ENCODE results near the gene TMEM60.
"Not testable (repeated sequence)": the region's sequence is repeated elsewhere in the genome, so short reads cannot be mapped to it uniquely, and the experiment has no call there.

The TMEM60 gene

DNA sequence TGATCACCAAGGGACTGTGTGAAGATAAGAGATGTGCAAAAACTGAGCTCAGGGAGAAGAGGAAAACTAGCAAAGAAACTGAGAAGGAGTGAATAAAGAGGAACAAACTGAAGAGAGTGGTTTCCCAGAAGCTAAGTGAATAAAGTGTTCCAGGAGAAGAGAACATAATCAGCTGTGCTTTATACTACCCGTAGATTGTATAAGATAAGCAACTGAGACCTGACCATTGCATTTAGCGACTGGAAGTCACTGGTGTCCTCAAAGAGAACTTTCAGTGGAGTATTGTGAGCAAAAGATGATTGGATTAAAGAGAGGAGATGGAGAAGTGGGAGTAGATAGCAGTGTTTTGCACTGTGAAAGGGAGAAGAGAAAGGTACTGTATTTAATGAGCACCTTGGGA is 14.9 kb upstream of the TMEM60 start:
- intact Hi-C loops (cut with DNase I), result no loop called here
- DNase-seq, result no peak

DNA sequence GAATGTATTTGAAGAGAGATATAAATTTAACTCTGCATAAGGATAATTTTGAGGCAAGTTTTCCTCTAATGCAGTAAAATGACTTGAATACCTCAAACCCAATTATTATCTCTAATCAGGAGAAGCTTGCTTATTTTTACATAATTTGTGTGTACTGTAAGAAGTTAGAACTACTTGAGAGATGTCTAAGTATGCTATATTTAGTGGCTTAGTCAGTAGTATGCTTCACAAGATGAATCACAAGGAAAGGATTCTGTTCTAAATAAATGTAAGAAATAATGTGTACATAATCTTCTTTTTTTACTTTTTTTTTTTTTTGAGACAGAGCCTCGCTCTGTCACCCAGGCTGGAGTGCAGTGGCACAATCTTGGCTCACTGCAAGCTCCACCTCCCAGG is 14.1 kb upstream of the TMEM60 start:
- intact Hi-C loops (cut with DNase I), result no loop called here
- DNase-seq, result no peak

DNA sequence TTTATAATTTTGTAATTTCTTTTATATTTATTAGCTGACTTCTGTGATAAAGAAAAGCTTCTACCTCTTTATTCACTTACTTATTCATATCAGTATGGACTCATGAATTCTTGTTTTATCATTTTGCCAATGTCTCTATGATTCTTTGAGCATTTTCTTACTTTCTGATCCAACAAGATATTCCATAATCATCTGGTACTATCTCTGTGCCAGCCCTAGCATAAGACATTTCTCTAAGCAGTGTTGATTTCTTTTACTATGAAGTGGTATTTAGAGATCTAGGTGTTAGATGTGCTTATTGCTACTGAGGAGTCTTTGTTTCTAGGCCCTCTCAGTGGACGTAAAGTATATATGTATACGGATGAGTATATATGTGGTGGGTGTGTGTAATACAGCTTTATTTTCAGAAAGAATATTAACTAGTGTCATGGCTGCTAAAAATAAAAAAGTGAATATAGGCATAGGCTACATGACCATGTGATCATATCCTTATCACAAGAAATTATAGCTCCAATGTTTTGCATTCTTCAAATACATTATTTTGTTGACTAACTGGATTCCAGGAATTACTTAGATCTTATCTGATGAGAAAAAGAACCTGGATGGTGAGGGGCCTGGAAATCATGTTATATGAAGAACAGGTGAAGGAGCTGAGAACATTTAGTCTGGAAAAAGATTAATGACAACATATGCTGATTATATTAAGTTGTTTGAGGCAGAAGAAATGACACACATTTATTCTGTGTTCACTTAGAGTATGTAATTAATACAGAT is 13.5 kb upstream of the TMEM60 start:
- intact Hi-C loops (cut with DNase I), result no loop called here
- DNase-seq, result no peak

DNA sequence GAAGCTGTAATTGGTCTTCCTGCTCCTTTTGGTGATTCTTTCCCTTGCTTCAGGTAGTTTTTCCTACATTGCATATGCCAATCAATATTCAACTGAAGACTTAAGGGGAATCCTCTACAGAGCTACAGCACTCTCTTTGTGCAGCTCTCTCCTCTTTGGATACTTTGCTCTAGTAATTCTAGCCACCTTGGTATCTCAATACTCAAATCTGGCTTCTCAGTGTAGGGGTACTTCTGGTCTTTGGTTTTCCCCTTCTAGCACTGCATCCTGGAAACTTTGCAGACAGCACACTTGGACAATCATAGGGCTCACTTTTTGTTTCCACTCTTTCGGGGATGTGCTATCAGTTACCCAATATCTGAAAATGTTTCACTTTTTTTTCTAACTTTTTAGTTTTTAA is 10.3 kb upstream of the TMEM60 start:
- DNase-seq, result no peak
- intact Hi-C loops (cut with DNase I), result no loop called here

DNA sequence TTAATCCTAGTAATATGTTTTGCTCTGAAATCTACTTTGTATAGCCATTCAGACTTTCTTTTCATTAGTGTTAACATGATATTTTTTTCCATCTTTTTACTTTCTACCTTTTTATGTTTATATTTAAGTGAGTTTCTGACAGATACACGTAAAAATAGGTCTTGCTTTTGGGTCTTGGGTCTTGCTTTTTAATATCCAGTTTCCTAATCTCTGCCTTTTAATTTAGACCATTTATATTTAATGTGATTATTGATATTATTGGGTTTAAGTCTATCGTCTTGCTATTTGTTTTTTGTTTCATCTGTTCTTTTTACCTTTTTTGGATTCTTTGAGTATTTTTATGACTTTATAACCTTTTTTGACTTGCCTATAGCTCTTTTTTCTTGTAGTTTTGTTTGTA is 8.2 kb upstream of the TMEM60 start:
- intact Hi-C loops (cut with DNase I), result no loop called here
- DNase-seq, result no peak

DNA sequence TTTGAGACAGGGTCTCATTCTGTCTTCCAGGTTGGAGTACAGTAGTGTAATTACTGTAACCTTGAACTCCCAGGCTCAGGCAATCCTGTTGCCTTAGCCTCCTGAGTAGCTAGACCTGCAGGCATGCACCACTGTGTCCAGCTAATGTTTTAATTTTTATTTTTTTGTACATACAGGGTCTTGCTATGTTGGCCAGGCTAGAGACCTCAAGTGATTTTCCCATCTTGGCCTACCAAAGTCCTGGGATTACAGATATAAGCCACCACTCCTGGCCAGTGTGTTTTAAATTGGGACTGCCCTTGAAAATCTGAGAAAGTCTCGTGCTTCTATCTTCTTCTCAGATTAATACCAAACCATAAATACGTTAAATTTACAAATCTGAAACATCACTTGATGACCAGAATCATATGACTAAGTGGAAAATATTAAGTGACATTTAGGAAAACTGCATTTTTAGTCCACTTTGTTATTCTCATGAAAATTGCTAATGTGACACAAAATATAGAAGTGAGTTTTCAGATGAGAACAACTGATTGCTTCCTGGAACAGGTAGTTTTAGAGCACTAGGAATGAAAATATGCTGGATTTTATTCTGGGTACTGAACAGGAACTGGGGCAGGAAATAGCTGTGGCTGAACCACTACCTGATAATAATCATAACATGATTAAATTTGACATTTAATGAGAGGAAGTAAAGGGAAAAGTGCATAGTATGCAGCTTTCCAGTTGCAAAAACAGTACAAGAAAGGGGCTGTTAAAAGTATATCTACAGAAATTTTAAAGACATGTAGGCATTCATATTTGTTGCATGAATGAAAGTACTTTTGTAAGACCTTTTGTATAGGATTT is 4.5 kb upstream of the TMEM60 start:
- intact Hi-C loops (cut with DNase I), result no loop called here
- no peak for DNase-seq

DNA sequence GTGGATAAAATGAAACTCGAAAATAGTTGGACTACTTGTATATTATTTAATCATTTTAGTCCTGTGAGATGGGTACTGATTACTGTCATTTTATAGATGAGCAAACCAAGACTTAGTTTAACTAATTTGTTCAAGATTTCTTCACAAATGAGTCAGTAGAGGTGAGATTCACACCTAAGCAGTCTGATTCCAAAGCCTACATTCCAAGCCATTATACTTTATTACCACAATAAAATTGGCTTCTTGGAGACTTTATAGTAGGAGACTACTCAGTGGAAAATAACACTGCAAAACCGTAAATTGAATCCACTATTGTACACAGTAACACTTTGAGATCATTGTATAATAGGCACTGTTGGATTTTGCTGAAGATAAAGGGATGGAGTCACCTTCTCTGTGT is 2.5 kb upstream of the TMEM60 start:
- intact Hi-C loops (cut with DNase I), result no loop called here
- DNase-seq, result no peak

DNA sequence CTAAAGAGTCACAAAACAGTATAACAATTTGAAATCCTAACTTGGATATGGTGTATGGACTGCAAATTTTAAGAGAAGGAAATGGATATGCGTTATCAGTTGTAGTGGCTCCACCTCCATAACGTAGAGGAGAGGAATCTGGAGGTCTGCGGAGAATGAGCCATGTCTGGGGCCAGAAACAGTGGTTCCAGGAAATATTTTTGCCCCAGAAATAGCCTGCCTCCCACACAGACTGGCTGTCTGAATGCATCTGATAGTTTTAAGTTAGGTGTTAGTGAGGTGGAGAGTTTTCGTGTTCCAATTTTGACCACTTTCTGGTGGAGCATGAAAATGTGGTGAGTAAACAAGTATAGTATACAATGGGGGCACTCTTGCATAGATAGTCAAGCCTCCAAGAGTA is 1.9 kb upstream of the TMEM60 start:
- intact Hi-C loops (cut with DNase I), result no loop called here
- no peak for DNase-seq

DNA sequence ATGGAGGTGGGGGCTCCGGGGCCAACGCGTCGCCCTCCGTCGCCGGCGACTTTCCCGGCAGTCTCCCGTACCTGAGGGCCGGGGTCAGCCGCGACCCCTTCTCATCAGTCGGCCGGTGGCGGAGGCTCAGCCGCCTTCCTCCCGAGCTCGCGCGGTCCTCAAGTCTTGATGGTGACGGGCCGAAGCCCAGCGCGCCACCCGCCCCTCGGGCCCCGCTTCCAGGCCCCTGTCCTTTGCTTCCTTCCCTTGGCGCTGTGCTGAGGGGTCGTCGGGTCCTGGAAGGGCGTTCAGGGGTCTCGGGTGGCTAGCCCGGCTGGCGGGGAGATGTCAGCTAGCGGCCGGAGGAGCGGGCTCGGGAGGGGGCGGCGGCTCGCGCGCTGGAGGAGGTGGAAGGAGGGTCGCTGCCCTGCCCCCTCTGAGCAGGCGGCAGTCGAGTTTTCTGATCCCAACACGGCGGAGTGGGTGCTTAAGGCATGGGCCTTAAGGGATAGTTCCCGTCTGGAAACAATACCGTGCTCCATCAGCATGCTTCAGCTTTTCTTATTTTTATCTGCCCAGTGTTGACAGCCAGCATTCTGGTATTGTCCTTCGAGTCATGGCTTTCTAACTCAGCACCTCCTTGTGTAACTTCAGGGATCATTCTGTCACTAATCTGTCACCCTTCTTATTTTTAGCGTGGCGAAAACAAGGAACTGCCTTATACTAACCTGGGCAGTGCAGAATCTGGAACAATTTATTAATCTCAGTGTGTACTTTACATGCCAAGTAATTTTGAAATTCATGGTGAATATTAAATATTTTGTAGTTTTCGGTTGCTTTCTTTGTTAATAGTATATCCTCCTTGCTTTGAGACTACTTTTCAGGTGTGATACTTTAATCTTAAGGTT is 1.1 kb upstream of the TMEM60 start:
- intact Hi-C loops (cut with DNase I), result no loop called here
- DNase-seq, result peak in 38 of 42 donors; percentile 6 to 73 (median 48)

DNA sequence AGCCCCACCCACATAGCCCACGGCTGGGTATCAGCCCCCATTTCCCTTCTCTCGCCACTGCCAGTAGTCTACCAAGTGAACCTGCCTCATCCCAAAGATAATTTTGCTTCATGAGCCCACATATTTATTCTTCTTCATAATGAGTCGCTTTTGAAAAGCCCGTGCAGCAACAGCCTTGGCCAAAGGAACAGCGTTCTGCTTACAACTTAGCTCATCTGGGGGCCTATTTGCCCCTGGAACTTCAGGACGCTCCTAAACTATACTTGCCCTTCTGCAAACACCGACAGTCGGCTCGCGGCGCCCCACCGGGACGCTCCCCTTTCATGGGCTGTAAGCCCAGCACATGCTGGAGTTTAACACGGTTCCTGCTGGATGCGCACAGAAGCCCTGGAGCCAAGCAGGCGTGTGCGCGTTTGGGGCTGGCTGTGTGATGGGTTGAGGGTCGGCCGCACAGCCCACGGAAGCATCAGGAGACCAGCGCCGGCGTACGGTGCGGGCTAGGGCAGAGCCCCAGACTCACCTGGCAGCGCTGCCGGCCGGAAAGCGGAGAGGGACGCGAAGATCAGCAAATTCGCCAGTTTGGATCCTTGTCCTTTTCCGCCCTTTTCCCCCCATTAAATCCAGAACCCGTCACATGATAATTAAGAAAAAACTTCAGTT is 370 bp downstream of the TMEM60 start:
- DNase-seq, result peak in 24 of 42 donors; percentile 5 to 70 (median 47)
- intact Hi-C loops (cut with DNase I), result no loop called here

DNA sequence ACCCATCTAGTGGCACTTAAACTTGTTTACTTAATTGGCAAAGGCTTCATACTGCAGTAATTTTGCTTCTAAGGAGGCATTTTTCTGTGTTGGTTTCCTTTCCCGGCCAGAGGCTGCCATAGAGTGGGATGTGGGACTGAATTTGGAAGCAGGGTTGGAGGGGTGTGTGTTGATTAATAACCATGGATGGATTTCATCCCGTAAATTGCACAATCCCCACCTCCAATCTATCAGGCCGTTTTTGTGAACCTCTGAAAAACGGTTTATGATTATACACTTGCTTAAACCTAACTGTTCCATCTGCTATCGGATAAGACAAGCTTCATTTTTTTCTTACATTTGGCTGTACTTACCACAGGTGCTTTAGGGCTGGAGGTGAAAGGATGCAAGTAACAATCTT is 1.3 kb downstream of the TMEM60 start:
- intact Hi-C loops (cut with DNase I), result no loop called here
- peak in 1 of 42 donors; percentile 6 for DNase-seq

DNA sequence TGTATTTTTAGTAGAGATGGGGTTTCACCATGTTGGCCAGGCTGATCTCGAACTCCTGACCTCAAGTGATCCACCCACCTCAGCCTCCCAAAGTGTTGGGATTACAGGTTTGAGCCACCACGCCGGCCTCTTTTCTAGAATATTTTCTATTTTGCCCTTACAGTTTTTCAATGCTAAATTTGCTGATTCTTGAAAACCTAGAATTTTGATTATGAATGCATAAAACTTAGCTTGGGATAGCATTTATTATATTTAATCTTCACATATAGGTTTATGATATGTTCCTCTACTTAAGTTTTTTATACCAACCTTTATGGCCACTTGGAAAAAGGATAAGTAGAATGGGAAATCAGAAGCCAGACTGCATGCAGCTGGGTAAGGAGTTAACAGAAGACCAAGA is 2.1 kb downstream of the TMEM60 start:
- intact Hi-C loops (cut with DNase I), result no loop called here
- no peak for DNase-seq

DNA sequence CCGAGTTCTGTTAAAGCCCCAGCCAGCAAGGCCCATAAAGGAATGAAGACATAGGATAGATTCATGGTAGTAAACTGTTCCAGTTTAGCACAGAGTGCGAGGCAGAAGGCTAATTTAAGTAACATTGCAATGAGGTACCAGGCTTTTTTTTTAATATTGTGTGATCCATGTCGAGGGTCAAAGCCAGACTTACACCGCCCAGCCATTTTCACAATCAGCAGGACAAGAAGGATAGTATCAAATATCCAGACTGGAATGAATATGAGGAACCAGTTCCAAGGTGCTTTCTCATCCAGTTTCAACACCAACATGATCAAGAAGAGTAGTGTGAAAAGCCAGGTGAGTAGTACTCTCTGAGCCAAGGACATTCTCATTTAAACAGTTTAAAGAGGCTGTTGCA is 4.2 kb downstream of the TMEM60 start:
- intact Hi-C loops (cut with DNase I), result no loop called here

DNA sequence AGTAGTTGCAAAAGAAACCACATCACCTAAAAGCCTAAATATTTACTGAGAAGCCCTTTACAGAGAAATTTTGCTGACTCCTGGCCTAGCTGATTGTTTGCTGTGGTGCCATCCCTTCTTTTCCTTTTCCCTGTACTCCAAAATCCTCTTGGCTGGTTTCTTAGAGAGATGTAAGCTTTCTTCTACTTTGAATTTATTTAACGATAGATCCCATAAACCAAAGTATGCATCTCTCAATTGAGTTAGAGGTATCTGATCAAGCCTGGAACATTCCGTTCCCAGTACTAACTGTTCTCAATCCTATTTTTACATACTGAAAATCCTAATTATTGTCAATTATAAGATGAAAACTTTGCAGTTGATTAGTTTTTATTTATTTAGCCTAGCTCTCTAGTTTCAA is 6.3 kb downstream of the TMEM60 start:
- DNase-seq, result no peak
- intact Hi-C loops (cut with DNase I), result no loop called here

More for the DNA sequence above, 4.2 kb downstream of the TMEM60 start:
- DNase-seq, result no peak

DNA sequence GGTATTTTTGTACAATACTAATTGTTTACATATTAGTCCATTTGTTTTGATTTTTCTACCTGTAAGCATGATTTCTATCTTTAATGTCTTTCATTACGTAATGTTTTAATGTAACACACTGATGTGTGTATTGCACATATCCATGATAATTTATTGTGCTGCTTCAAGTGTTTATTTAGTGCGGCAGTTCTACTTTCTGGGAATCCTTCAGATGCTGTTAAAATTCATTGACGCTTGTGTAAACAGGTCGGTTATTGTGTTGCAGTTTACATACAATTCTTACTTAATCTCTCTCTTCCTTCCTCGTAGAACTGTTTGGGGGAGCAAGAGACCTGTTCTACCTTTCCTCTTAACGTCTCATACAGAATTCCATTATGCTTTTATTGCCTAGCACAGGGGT is 6.9 kb downstream of the TMEM60 start:
- intact Hi-C loops (cut with DNase I), result no loop called here
- no peak for DNase-seq

DNA sequence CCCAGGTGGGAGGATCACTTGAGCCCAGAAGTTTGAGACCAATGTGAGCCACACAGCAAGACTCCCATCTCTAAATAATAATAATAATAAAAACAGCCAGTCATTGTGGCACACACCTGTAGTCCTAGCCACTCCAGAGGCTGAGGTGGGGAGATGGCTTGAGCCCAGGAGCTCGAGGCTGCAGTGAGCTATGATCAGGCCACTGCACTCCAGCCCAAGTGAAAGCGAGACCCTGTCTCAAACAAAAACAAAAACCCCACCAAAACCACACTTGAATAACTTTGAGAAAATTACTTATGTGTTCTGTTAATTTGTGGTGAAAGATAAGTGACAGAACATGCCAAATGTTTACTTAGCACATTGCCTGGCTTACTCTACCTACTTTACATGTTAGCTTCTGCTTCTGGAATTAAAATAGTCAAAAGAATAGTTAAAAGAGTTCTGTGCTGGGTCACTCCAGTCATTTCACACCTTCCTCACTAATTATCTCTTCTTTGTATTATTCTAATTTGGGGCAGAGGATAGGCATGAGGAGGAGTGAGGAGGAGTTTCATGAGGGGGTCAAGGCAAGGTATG is 9.8 kb downstream of the TMEM60 start:
- no peak for DNase-seq
- intact Hi-C loops (cut with DNase I), result no loop called here

DNA sequence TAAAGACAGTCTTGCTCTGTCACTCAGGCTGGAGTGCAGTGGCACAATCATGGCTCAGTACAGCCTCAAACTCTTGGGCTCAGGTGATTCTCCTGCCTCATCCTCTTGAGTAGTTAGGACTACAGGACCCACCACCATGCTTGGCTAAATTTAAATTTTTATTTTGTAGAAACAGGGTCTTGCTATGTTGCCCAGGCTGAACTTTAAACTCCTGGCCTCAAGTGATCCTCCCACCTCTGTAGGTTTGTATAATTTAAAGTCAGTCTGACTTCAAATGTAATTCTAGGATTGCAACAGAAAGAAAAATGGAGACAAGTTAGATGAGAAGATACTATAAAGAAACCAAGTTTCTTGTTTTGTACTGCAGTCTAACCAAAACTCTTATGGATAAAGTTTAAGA is 11.5 kb downstream of the TMEM60 start:
- intact Hi-C loops (cut with DNase I), result no loop called here
- DNase-seq, result no peak

DNA sequence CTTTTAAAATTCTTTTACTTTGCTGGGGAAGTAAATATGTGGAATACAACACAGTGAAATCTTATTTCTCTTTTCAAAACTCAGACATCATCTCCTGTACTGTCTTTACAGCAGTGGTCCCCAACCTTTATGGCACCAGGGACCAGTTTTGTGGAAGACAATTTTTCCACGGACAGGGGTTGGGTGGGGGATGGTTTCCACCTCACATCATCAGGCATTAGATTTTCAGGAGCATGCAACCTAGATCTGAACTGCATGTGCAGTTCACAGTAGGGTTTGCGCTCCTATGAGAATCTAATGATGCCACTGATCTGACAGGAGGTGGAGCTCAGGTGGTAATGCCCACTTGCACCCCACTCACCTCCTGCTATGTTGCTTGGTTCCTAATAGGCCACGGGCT is 12.2 kb downstream of the TMEM60 start:
- intact Hi-C loops (cut with DNase I), result no loop called here

DNA sequence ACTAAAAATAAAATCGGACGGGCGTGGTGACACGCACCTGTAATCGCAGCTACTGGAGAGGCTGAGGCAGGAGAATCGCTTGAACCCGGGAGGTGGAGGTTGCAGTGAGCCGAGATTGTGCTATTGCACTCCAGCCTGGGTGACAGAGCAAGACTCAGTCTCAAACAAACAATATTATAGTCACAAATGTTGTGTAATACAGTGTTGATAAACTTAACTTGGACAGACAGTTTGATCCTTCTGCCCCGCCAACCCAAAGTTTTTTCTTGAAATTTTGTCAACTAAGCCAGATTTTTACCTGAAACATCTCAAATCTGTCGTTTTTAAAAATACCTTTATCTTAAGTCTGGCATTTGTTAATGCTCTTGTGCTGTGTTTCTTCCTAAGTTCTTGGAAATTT is 13.8 kb downstream of the TMEM60 start:
- DNase-seq; intact Hi-C loops (cut with DNase I): not testable (repeated sequence)

More for the DNA sequence above, 12.2 kb downstream of the TMEM60 start:
- DNase-seq, result no peak

Measured in head of caudate nucleus (tissue), 42 donors.